H9 (cell line): ENCODE results near the gene EEF2K. TPM values are rescaled to one million over a fixed set of nuclear protein-coding genes. Genes with fewer than 3 reads are reported as not detected.

Experiments used
- DNase-seq: peaks from one replicate; pipeline ENCODE4 v3.0.0-alpha.2; 2017
- H2AFZ ChIP-seq: one replicate; pipeline ENCODE4 v1.6.1; 2013; ENCODE audit warnings: mild to moderate bottlenecking, low read length, control low read depth, moderate library complexity
- H2AK5ac ChIP-seq: 2 replicates; pipeline ENCODE4 v1.6.1; 2013; ENCODE audit warnings: low read length, control low read depth, mixed read lengths; ENCODE audit not compliant: insufficient read length
- H2BK120ac ChIP-seq: one replicate; pipeline ENCODE4 v1.6.1; 2013; ENCODE audit warnings: low read depth, mild to moderate bottlenecking, low read length, control low read depth, inconsistent platforms; ENCODE audit not compliant: poor library complexity, severe bottlenecking
- H2BK12ac ChIP-seq: 2 replicates; pipeline ENCODE4 v1.6.1; 2013; ENCODE audit warnings: low read length, control low read depth, mixed read lengths, low read depth; ENCODE audit not compliant: insufficient read length
- H2BK15ac ChIP-seq: 2 replicates; pipeline ENCODE4 v1.6.1; 2013; ENCODE audit warnings: low read depth, low read length, control low read depth
- H2BK20ac ChIP-seq: one replicate; pipeline ENCODE4 v1.6.1; 2013; ENCODE audit warnings: low read depth, mild to moderate bottlenecking, low read length, control low read depth, inconsistent platforms; ENCODE audit not compliant: poor library complexity, severe bottlenecking
- H2BK5ac ChIP-seq: 2 replicates; pipeline ENCODE4 v1.6.1; 2013; ENCODE audit warnings: low read length, control low read depth, mixed read lengths; ENCODE audit not compliant: insufficient read length
- H3K14ac ChIP-seq: 2 replicates; pipeline ENCODE4 v1.6.1; 2013; ENCODE audit warnings: low read length, control low read depth; ENCODE audit not compliant: insufficient read depth
- H3K18ac ChIP-seq: 2 replicates; pipeline ENCODE4 v1.6.1; 2013; ENCODE audit warnings: low read depth, mild to moderate bottlenecking, mixed read lengths, low read length, control low read depth; ENCODE audit not compliant: insufficient read length
- H3K23ac ChIP-seq: 2 replicates; pipeline ENCODE4 v1.6.1; 2013; ENCODE audit warnings: low read length, control low read depth, mixed read lengths, low read depth; ENCODE audit not compliant: insufficient read length
- H3K23me2 ChIP-seq: 2 replicates; pipeline ENCODE4 v1.6.1; 2013; ENCODE audit warnings: low read depth, mild to moderate bottlenecking, mixed read lengths, low read length, control low read depth; ENCODE audit not compliant: insufficient read length, poor library complexity, severe bottlenecking
- H3K27ac ChIP-seq: 2 replicates; pipeline ENCODE4 v1.5.1; 2013; ENCODE audit warnings: low read length, control low read depth, mixed read lengths, low read depth; ENCODE audit not compliant: insufficient read length
- H3K27me3 ChIP-seq: 2 replicates; pipeline ENCODE4 v1.6.1; 2013; ENCODE audit warnings: low read length, control low read depth, inconsistent platforms; ENCODE audit not compliant: insufficient read depth
- H3K4ac ChIP-seq: 2 replicates; pipeline ENCODE4 v1.6.1; 2013; ENCODE audit warnings: low read depth, mild to moderate bottlenecking, control low read depth, inconsistent platforms, low read length, moderate library complexity
- H3K4me1 ChIP-seq: 2 replicates; pipeline ENCODE4 v1.6.1; 2013; ENCODE audit warnings: low read length, control low read depth, inconsistent platforms; ENCODE audit not compliant: insufficient read depth
- H3K4me2 ChIP-seq: 2 replicates; pipeline ENCODE4 v1.6.1; 2013; ENCODE audit warnings: low read length, control low read depth, mixed read lengths; ENCODE audit not compliant: insufficient read length, insufficient read depth
- H3K56ac ChIP-seq: 2 replicates; pipeline ENCODE4 v1.6.1; 2013; ENCODE audit warnings: low read depth, mild to moderate bottlenecking, mixed read lengths, low read length, control low read depth; ENCODE audit not compliant: insufficient read length
- H3K79me1 ChIP-seq: 2 replicates; pipeline ENCODE4 v1.6.1; 2013; ENCODE audit warnings: low read depth, mild to moderate bottlenecking, moderate library complexity, low read length, control low read depth, inconsistent platforms; ENCODE audit not compliant: insufficient read depth, poor library complexity, severe bottlenecking
- H3K79me2 ChIP-seq: 2 replicates; pipeline ENCODE4 v1.6.1; 2013; ENCODE audit warnings: low read length, control low read depth, inconsistent platforms; ENCODE audit not compliant: insufficient read depth
- H3K9ac ChIP-seq: 2 replicates; pipeline ENCODE4 v1.6.1; 2013; ENCODE audit warnings: low read length, control low read depth, mixed read lengths; ENCODE audit not compliant: insufficient read length; ENCODE audit errors: extremely low read depth
- H3K9me3 ChIP-seq: one replicate; pipeline ENCODE4 v1.6.1; 2013; ENCODE audit warnings: low read depth, low read length, inconsistent platforms; ENCODE audit not compliant: control insufficient read depth
- H3T11ph ChIP-seq: one replicate; pipeline ENCODE4 v1.6.1; 2013; ENCODE audit warnings: mild to moderate bottlenecking, low read length, control low read depth, inconsistent platforms
- H4K20me1 ChIP-seq: one replicate; pipeline ENCODE4 v1.6.1; 2013; ENCODE audit not compliant: control insufficient read depth, insufficient read length, insufficient read depth
- H4K5ac ChIP-seq: 2 replicates; pipeline ENCODE4 v1.6.1; 2013; ENCODE audit warnings: low read depth, mild to moderate bottlenecking, mixed read lengths, low read length, control low read depth; ENCODE audit not compliant: insufficient read length
- H4K8ac ChIP-seq: replicated peaks from 2 replicates; pipeline ENCODE4 v1.6.1; 2013; ENCODE audit warnings: low read length, control low read depth, mixed read lengths, low read depth; ENCODE audit not compliant: insufficient read length
- H4K91ac ChIP-seq: 2 replicates; pipeline ENCODE4 v1.6.1; 2013; ENCODE audit warnings: low read depth, mild to moderate bottlenecking, moderate library complexity, mixed read lengths, low read length, control low read depth; ENCODE audit not compliant: insufficient read length
- H3K27ac Mint-ChIP-seq, 3 experiments: 2 replicates in 2 of 3; 3 replicates in 1 of 3; pipeline ENCODE4 v1.8.0; 2020 to 2021; ENCODE audit warnings: mixed read lengths in 3 of 3, mild to moderate bottlenecking in 1 of 3, moderate library complexity in 1 of 3
- H3K27me3 Mint-ChIP-seq: 2 replicates; pipeline ENCODE4 v1.8.0; 2021; ENCODE audit warnings: low read depth, mild to moderate bottlenecking, moderate library complexity, mixed read lengths
- H3K36me3 Mint-ChIP-seq, 3 experiments: 2 replicates in 2 of 3; 3 replicates in 1 of 3; pipeline ENCODE4 v1.8.0; 2020 to 2021; ENCODE audit warnings: low read depth in 3 of 3, mixed read lengths in 3 of 3; ENCODE audit not compliant: insufficient read depth in 1 of 3
- H3K4me1 Mint-ChIP-seq, 2 experiments: 2 replicates each; pipeline ENCODE4 v1.8.0; 2020; ENCODE audit warnings: mixed read lengths in 2 of 2
- H3K4me3 Mint-ChIP-seq, 2 experiments: 2 replicates in 1 of 2; 3 replicates in 1 of 2; pipeline ENCODE4 v1.8.0; 2020 to 2021; ENCODE audit warnings: mild to moderate bottlenecking in 2 of 2, mixed read lengths in 2 of 2, moderate library complexity in 1 of 2
- H3K9me3 Mint-ChIP-seq, 2 experiments: 2 replicates in 1 of 2; 3 replicates in 1 of 2; pipeline ENCODE4 v1.8.0; 2020; ENCODE audit warnings: mild to moderate bottlenecking in 2 of 2, mixed read lengths in 2 of 2, moderate library complexity in 1 of 2
- CTCF ChIP-seq: fragments of 200-600 bp; sonication (generic); conservative IDR thresholded peaks from 3 replicates; pipeline ENCODE4 v1.8.0; 2021; ENCODE audit warnings: antibody characterized with exemption, mild to moderate bottlenecking
- WGBS: extraction: QIAGEN DNeasy Blood & Tissue Kit; methylation state at CpG from one replicate; pipeline ENCODE4 v1.1.7; 2013; ENCODE audit warnings: missing lambda C conversion rate, low lambda C conversion rate, mixed read lengths; ENCODE audit not compliant: insufficient read length; ENCODE audit errors: extremely low coverage; 5-methylcytosine and 5-hydroxymethylcytosine counted together
- total RNA-seq: library from RNA; stranded (reverse); gene quantifications from 2 replicates; pipeline ENCODE4 v1.2.1, GENCODE V29; 2021

The EEF2K gene
- total RNA-seq, 1 experiment from 2014 or later: 20.7 TPM

GRCh38 chr16:22190776-22191531 is 15.1 kb upstream of the EEF2K start:
- no peak overlapping the region for H3K56ac ChIP-seq
- 0 out of 2 replicates have a peak overlapping the region, but pooled peaks have one; percentile 27 for H3K14ac ChIP-seq
- H3K9me3 ChIP-seq: no peaks in the 10 kb centered on the region
- Mint-ChIP-seq H3K4me3 (peak overlapping the region; percentile 84 to 92), H3K27ac (peak overlapping the region; percentile 97 to 98 (median 98)), H3K36me3 (peaks cover 0 to 2% (median 0%) of the 10 kb centered on the region in 3 experiments; a peak in 1 of 7 replicates), H3K9me3 (peaks cover 3 to 4% of the 10 kb centered on the region in 2 experiments; a peak in 3 of 5 replicates), H3K4me1 (peaks cover 30 to 36% of the 10 kb centered on the region in 2 experiments), H3K27me3 (peaks cover 11% of the 10 kb centered on the region)
- H3K4me1 ChIP-seq: no peaks in the 10 kb centered on the region; the same call in 1 of the 2 replicates
- H4K8ac ChIP-seq: no peak overlapping the region
- no peaks in the 10 kb centered on the region for H4K20me1 ChIP-seq
- H3K9ac ChIP-seq: peak overlapping the region; percentile 46
- H3K4me2 ChIP-seq: peak overlapping the region; percentile 86
- H2AFZ ChIP-seq: peak overlapping the region; percentile 66
- H2BK20ac ChIP-seq: no peak overlapping the region
- peaks cover 12% of the 10 kb centered on the region for H3K23me2 ChIP-seq
- H2AK5ac ChIP-seq: no peak overlapping the region
- no peak overlapping the region for H2BK120ac ChIP-seq
- no peak overlapping the region for H3K23ac ChIP-seq
- H3T11ph ChIP-seq: no peak overlapping the region
- no peaks in the 10 kb centered on the region for H3K79me2 ChIP-seq
- peak; percentile 97 for DNase-seq
- no peak overlapping the region for H3K4ac ChIP-seq
- H3K79me1 ChIP-seq: no peaks in the 10 kb centered on the region
- H3K27me3 ChIP-seq: no peaks in the 10 kb centered on the region
- peak overlapping the region; percentile 45 for H3K18ac ChIP-seq
- no peak for TF ChIP-seq CTCF
- no peak overlapping the region for H2BK5ac ChIP-seq
- WGBS: no CpG with 5 or more reads among the region's 43 CpGs
- no peak overlapping the region for H4K5ac ChIP-seq
- no peak overlapping the region for H2BK15ac ChIP-seq
- no peak overlapping the region for H3K27ac ChIP-seq
- H2BK12ac ChIP-seq: no peak overlapping the region
- H4K91ac ChIP-seq: no peak overlapping the region
